Measurements from ENCODE around the gene SVIL. TPM values are rescaled to one million over a fixed set of nuclear protein-coding genes. Genes with fewer than 3 reads are reported as not detected.
A peak's percentile ranks its signal among the peaks of the same experiment; 100 is the strongest.

The SVIL gene
- total RNA-seq, 1 donor: 7.8 TPM

- TF ChIP-seq, protein P1, sequence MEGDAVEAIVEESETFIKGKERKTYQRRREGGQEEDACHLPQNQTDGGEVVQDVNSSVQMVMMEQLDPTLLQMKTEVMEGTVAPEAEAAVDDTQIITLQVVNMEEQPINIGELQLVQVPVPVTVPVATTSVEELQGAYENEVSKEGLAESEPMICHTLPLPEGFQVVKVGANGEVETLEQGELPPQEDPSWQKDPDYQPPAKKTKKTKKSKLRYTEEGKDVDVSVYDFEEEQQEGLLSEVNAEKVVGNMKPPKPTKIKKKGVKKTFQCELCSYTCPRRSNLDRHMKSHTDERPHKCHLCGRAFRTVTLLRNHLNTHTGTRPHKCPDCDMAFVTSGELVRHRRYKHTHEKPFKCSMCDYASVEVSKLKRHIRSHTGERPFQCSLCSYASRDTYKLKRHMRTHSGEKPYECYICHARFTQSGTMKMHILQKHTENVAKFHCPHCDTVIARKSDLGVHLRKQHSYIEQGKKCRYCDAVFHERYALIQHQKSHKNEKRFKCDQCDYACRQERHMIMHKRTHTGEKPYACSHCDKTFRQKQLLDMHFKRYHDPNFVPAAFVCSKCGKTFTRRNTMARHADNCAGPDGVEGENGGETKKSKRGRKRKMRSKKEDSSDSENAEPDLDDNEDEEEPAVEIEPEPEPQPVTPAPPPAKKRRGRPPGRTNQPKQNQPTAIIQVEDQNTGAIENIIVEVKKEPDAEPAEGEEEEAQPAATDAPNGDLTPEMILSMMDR (IDR thresholded peaks at IDR 0.05; ENCODE audit: insufficient read depth, low read depth, low read length): no peak
- H3K4me3 ChIP-seq (ENCODE audit: low read depth, low read length): no peak overlapping the region
- DNase-seq (ENCODE audit: low read depth): no peak
Observed at GRCh38 chr10:29604291-29604825, 30.4 kb downstream of the SVIL start.

- TF ChIP-seq, protein P1 (IDR thresholded peaks at IDR 0.05; ENCODE audit: insufficient read depth, low read depth, low read length): no peak
- DNase-seq (ENCODE audit: low read depth): no peak
- no peak overlapping the region for H3K4me3 ChIP-seq (ENCODE audit: low read depth, low read length)
Observed at GRCh38 chr10:29603223-29603896, 31.4 kb downstream of the SVIL start.

- TF ChIP-seq, protein P1 (IDR thresholded peaks at IDR 0.05; ENCODE audit: insufficient read depth, low read depth, low read length): no peak
- DNase-seq (ENCODE audit: low read depth): no peak
Observed at GRCh38 chr10:29600821-29601220, 34.0 kb downstream of the SVIL start.

DNA sequence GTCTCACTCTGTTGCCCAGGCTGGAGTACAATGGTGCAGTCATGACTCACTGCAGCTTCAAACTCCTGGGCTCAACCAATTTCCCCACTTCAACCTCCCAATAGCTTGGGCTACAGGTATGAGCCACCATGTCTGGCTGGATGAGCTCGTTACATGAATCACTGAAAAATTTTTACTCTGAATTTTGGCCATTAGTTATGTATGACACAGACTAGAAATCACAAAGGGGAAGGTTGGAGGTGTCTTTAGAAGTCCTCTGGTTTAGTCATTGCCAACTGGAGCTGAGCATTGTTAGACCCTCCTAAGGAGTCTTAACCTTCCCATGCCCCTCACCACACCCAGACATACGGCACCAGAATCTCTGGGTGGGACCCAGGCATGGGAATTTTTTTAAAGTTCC, 34.7 kb downstream of the SVIL start:
- no peak for DNase-seq (ENCODE audit: low read depth)
- TF ChIP-seq, protein P1 (IDR thresholded peaks at IDR 0.05; ENCODE audit: insufficient read depth, low read depth, low read length): no peak
- no peak overlapping the region for H3K4me3 ChIP-seq (ENCODE audit: low read depth, low read length)

More at GRCh38 chr10:29600821-29601220, 34.0 kb downstream of the SVIL start:
- no peak overlapping the region for H3K4me3 ChIP-seq (ENCODE audit: low read depth, low read length)

GRCh38 chr10:29598851-29599311, 35.9 kb downstream of the SVIL start:
- TF ChIP-seq, protein P1 (IDR thresholded peaks at IDR 0.05; ENCODE audit: insufficient read depth, low read depth, low read length): no peak

DNA sequence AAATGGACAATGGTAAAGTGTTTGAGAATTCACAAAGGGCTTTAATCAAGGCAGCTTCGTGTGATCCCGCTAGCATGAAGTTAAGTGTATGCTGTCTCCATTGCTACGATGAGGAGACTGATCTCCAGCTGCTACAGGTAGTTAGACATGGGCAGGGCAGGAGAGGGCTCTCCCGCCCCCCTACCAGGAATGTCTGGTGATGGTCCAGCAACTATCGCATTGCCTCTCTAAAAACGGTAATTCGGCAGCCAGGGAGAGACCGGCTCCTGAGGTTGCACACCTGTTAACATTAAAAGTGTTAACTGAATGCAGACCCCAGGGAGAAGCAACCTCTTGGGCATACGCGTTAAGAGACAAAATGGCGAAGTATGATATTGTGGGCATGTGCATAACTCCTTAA, 37.9 kb downstream of the SVIL start:
- TF ChIP-seq, protein P1 (IDR thresholded peaks at IDR 0.05; ENCODE audit: insufficient read depth, low read depth, low read length): no peak
- H3K4me3 ChIP-seq (ENCODE audit: low read depth, low read length): no peak overlapping the region
- DNase-seq (ENCODE audit: low read depth): no peak

More at GRCh38 chr10:29598851-29599311, 35.9 kb downstream of the SVIL start:
- peak; percentile 65 for DNase-seq (ENCODE audit: low read depth)
- no peak overlapping the region for H3K4me3 ChIP-seq (ENCODE audit: low read depth, low read length)

Measured in fibroblast of villous mesenchyme (primary cell).